ENCODE data around the gene KRTAP10-11. TPM values are rescaled to one million over a fixed set of nuclear protein-coding genes. Genes with fewer than 3 reads are reported as not detected.
"Not testable (repeated sequence)": the region's sequence is repeated elsewhere in the genome, so short reads cannot be mapped to it uniquely, and the experiment has no call there.

The KRTAP10-11 gene
- total RNA-seq, 2 donors from 2014 or later = not detected

DNA sequence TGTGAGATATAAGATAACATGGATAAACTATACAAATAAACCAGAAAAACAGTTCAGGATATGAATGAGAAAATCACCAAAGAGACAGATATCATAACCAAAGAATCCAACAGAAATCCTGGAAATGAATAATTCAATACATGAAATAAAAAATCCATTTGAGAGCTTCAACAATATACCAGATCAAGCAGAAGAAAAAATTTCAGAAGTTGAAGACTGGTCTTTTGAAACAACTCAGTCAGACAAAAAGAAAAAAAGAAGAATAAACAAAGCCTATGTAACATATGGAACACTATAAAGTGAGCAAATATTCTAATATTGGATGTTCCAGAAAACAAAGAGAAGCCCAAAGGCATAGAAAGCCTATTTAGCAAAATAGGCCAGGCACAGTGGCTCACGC lies 25.7 kb downstream of the KRTAP10-11 start:
- DNase-seq (ENCODE audit: low spot score) (no peak), ATAC-seq (no peak)
- no peak overlapping the region for H3K4me3 Mint-ChIP-seq
- peaks cover 4% of the 10 kb centered on the region for H3K9me3 Mint-ChIP-seq
- H3K36me3 Mint-ChIP-seq = peaks cover 16% of the 10 kb centered on the region
- H3K27ac Mint-ChIP-seq = no peak overlapping the region
- H3K27me3 Mint-ChIP-seq = peaks cover 12 to 17% of the 10 kb centered on the region in 2 donors
- H3K4me1 Mint-ChIP-seq (ENCODE audit: low read depth in 2 of 2) = no peaks in the 10 kb centered on the region

DNA sequence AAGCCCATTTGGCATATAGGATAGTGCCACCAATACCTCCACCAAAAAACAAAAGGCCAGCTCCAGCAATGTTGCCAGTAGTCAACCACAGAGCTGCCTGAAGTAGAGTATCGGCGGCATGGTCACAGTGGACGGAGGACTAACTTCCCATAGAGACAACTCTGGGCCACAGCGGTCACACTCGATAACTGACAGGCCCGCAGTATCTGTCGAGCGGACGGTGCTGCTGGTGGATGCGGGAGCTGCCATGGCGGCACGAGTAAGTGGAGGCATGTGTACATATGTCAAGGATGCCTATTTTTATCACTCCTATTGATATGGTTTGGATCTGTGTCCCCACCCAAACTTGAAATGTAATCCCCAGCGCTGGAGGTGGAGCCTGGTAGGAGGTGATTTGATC lies 31.7 kb downstream of the KRTAP10-11 start:
- no peak overlapping the region for H3K4me3 Mint-ChIP-seq
- H3K36me3 Mint-ChIP-seq = peaks cover 3% of the 10 kb centered on the region
- H3K27ac Mint-ChIP-seq = no peak overlapping the region
- H3K27me3 Mint-ChIP-seq = peaks cover 11 to 25% of the 10 kb centered on the region in 2 donors
- H3K4me1 Mint-ChIP-seq (ENCODE audit: low read depth in 2 of 2) = no peaks in the 10 kb centered on the region
- no peak for DNase-seq (ENCODE audit: low spot score)
- H3K9me3 Mint-ChIP-seq = peaks cover 2% of the 10 kb centered on the region
- no peak for ATAC-seq

DNA sequence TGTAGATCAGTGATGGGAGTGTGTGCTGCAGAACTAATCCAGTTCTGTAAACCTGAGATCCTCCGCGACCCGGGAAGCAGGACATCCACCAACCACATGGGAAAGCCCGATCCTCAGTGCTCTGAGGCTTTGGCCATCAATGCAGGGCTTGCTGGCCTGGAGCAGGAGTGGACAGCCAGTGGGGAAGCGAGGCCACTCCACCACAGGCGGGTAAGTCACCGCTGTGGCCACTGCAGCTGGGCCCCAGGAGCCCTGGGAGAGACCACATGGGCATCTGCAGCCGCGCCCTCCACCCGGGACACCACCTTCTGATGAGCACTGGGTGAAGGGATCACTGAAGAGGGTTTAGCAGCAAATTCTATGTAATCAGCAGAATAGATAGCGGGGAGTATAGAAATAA lies 34.9 kb downstream of the KRTAP10-11 start:
- H3K36me3 Mint-ChIP-seq = no peaks in the 10 kb centered on the region
- no peak overlapping the region for H3K4me3 Mint-ChIP-seq
- H3K9me3 Mint-ChIP-seq = no peaks in the 10 kb centered on the region
- no peak overlapping the region for H3K27ac Mint-ChIP-seq
- H3K4me1 Mint-ChIP-seq (ENCODE audit: low read depth in 2 of 2) = peaks cover 5 to 6% of the 10 kb centered on the region in 2 donors
- no peak for DNase-seq (ENCODE audit: low spot score)
- no peak for ATAC-seq
- H3K27me3 Mint-ChIP-seq = peaks cover 23 to 27% of the 10 kb centered on the region in 2 donors

DNA sequence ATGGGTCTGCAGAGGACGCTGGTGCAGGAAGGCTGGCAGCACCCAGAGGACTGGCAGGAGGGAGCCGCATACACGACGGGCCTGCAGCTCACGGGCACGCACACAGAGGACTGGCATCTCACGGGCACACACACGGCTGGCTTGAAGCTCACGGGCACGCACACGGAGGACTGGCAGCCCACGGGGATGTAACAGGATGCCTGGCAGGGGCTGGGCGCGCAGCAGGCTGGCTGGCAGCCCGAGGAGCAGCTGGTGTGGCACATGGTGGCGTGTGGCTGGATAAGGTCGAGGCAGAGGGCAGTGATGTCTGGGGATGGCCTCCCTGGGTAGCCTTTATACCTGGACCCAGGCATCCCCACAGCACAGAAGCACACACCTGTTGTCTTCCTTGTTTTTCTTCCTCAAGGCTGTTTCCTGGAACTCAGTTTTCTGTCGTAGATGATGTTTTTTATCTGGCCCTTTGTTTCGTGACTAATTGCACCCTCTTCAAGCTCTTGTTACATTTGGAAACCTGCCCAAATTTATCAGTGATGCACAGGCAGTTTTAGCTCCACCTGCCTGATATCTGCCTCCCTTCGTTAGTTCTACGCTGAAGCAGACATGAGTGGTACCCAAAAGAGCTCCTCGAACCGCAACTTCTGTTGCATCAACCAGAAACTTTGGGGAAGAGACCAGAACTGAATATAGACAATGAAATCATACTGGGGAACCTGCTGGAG lies 35.8 kb downstream of the KRTAP10-11 start, which contains the start of gene KRTAP12-1:
Gene KRTAP12-1, minus strand, starts transcription at position 303 of the 719 bp plus-strand sequence. Its CDS starts 40 bp downstream, at position 263.
- peaks cover 23 to 28% of the 10 kb centered on the region in 2 donors for H3K27me3 Mint-ChIP-seq
- peaks cover 10 to 12% of the 10 kb centered on the region in 2 donors for H3K4me1 Mint-ChIP-seq (ENCODE audit: low read depth in 2 of 2)
- ATAC-seq (no peak), DNase-seq (ENCODE audit: low spot score) (no peak)
- H3K9me3 Mint-ChIP-seq = no peaks in the 10 kb centered on the region
- H3K4me3 Mint-ChIP-seq = no peak within 1 kb of the TSS
- H3K36me3 Mint-ChIP-seq = no peaks in the 10 kb centered on the region
- H3K27ac Mint-ChIP-seq = no peak within 1 kb of the TSS

DNA sequence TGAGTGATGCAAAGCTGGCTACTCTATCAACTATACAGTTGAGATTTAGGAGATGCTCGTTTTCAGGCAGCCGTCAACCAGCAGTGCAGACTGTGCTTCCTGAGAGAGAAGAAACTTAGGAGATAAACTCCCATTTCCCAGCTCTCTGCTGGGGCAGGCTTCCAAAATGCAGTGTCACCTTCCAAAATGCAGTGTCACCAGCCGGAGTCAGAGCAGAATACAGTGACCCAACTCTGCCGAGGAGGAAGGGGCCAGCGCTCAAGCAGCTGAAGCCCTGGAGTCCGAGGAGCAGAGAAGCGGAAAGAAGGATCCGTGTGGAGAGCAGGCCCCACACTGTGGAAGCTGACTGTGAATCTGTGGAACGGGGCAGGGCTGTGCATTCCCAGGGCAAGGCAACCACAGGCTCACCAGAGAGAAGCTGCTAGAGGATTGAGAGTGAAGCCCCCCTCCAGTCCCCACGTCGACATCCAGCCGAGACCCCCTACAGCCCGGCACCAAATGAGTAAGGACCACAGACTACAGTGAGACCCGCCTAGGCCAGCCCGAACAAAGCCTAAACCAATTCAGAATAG lies 36.5 kb downstream of the KRTAP10-11 start:
- Mint-ChIP-seq H3K27ac (no peak overlapping the region), H3K27me3 (peaks cover 23 to 33% of the 10 kb centered on the region in 2 donors), H3K4me1 (ENCODE audit: low read depth in 2 of 2) (peaks cover 10 to 12% of the 10 kb centered on the region in 2 donors), H3K9me3 (no peaks in the 10 kb centered on the region), H3K36me3 (no peaks in the 10 kb centered on the region), H3K4me3 (no peak overlapping the region)
- DNase-seq (ENCODE audit: low spot score) (no peak), ATAC-seq (no peak)

DNA sequence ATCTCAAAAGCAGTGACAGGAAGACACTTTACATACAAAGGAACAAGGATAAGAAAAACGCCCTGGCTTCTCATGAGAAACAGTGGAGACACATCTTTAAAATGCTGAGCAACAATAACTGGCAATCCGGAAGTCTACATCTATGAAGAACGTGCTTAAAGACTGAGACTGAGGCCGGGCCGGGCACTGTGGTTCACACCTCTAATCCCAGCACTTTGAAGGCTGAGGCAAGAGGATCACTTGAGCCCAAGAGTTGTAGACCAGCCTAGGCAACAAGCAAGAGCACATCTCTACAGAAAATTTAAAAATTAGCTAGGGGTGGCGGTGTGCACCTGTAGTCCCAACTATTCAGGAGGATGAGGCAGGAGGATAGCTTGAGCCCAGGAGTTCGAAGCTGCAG lies 37.9 kb downstream of the KRTAP10-11 start:
- Mint-ChIP-seq H3K9me3 (no peaks in the 10 kb centered on the region), H3K4me3 (no peak overlapping the region), H3K36me3 (no peaks in the 10 kb centered on the region), H3K27ac (peak overlapping the region in 1 of 2 donors; percentile 32), H3K27me3 (peaks cover 23 to 33% of the 10 kb centered on the region in 2 donors), H3K4me1 (ENCODE audit: low read depth in 2 of 2) (peaks cover 10 to 12% of the 10 kb centered on the region in 2 donors)
- ATAC-seq (no peak), DNase-seq (ENCODE audit: low spot score) (no peak)

DNA sequence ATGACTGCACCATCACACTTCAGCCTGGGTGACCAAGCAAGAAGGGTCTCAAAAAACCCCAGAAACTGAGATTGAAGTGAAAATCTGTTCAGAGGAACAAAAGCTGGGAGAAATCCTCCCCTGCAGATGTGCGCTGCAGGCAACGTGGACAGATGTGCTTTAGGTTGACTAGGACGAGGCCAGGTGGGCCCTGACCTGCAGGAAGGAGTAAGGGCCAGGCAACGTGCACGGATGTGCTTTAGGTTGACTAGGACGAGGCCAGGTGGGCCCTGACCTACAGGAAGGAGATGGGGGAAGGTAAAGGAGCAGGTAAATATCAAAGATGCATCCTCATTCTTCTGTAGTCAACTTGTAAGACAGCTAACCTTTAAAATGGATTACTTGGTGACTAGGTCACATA lies 38.3 kb downstream of the KRTAP10-11 start:
- no peak for ATAC-seq
- DNase-seq (ENCODE audit: low spot score) = no peak
- Mint-ChIP-seq H3K27ac (peak overlapping the region in 1 of 2 donors; percentile 32), H3K4me1 (ENCODE audit: low read depth in 2 of 2) (peaks cover 10 to 12% of the 10 kb centered on the region in 2 donors), H3K27me3 (peaks cover 23 to 30% of the 10 kb centered on the region in 2 donors), H3K9me3 (no peaks in the 10 kb centered on the region), H3K4me3 (no peak overlapping the region), H3K36me3 (no peaks in the 10 kb centered on the region)

DNA sequence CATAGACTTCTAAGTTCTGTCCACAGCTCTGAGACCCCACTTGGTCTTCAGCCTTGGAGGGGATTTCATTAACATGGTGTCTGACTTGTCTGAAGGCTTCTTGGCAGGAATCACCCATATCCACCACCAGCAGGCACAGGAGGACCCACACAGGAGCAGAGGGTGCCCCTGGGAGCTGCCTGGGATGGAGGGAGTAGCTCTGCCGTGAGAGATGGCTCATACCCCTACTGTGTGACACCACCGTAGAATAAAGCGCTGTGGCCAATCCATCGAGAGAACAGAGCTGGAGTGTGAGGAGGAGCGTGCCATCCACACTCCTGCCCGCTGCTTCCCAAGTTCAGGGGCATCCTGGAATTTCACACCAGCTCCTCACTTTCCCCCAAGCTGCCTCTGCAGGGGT lies 38.8 kb downstream of the KRTAP10-11 start:
- not testable (repeated sequence) for H3K36me3 Mint-ChIP-seq; H3K4me3 Mint-ChIP-seq; DNase-seq (ENCODE audit: low spot score); H3K27ac Mint-ChIP-seq; ATAC-seq; H3K9me3 Mint-ChIP-seq
- peaks cover 10 to 12% of the 10 kb centered on the region in 2 donors for H3K4me1 Mint-ChIP-seq (ENCODE audit: low read depth in 2 of 2)
- peaks cover 25 to 29% of the 10 kb centered on the region in 2 donors for H3K27me3 Mint-ChIP-seq

DNA sequence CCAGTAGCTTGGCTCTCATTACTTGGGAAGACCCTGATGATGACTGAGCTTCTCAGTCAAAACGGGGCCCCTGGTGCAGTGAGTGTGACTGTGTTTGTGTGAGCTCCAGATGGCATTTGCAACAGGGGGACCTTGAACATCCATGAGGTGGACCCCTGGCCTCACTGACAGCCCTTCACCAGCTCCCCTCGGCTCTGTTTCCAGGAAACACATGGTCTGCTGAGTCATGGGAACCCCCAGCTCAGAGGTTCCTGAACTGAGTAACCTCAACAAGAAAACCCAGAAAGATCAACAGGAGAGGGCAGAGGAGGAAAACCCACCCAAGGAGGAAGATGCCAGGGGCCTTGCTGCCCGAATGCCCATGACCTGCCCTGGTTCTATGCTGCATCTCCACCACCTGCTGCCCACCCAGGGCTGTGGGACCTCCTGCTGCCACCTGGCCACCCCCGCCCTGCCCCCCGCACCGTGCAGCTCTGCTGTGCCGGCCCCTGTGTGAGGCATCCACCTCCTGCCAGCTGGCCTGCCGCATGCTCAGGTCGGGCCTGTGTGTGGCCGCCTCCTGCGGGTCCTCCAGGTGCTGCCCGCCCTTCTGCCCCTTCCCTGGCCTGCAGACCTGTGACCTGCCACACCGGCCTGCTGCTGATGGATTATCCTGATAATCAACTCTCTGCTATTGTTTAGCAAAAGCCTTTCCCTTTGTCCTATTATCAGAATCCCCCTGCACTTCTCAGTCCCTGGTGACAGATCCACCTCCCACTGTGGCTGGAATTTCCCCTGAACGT lies 40.0 kb downstream of the KRTAP10-11 start:
- no peaks in the 10 kb centered on the region for H3K9me3 Mint-ChIP-seq
- H3K4me3 Mint-ChIP-seq = no peak overlapping the region
- DNase-seq (ENCODE audit: low spot score) (no peak), ATAC-seq (peak; percentile 41 to 61)
- H3K4me1 Mint-ChIP-seq (ENCODE audit: low read depth in 2 of 2) = peaks cover 10 to 12% of the 10 kb centered on the region in 2 donors
- no peaks in the 10 kb centered on the region for H3K36me3 Mint-ChIP-seq
- H3K27ac Mint-ChIP-seq = peak overlapping the region in 1 of 2 donors; percentile 61
- H3K27me3 Mint-ChIP-seq = peaks cover 29 to 30% of the 10 kb centered on the region in 2 donors

DNA sequence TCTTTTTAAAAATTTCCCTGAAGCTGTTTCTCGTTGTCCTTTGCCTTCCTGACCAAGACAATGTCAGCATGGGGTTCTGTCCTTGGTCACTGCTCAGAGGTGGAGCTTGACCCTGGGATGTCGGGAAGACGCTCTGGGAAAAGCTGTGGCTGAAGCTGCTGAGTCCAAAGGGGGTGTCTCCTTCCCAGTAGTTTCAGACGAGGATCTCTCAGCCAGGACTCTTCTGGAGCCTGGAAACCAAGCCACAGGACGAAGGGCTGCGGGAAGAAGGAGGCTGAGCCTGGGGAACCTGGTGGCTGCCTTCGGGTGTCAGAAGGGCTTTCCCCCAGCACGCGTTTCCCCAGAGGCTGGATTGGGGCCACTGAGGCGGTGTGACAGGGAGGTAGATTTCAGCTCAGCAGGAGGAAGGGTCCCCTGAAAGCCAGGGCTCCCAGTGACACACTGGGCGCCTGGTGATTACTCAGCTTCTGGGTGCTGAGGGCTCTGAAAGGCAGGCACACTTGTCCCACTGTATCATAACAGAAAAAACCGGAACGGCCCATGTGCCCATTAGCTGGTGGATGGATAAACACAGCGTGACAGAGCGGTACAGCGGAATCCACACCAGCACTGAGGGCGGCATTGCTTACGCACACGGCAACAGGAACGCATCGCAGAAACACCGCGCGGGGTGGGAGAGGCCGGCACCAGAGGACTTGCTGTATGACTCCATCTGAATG lies 40.8 kb downstream of the KRTAP10-11 start:
- Mint-ChIP-seq H3K9me3 (no peaks in the 10 kb centered on the region), H3K4me3 (no peak overlapping the region), H3K27ac (peak overlapping the region in 1 of 2 donors; percentile 61), H3K27me3 (peaks cover 28 to 29% of the 10 kb centered on the region in 2 donors), H3K4me1 (ENCODE audit: low read depth in 2 of 2) (peaks cover 10 to 12% of the 10 kb centered on the region in 2 donors), H3K36me3 (no peaks in the 10 kb centered on the region)
- no peak for DNase-seq (ENCODE audit: low spot score)
- no peak for ATAC-seq

DNA sequence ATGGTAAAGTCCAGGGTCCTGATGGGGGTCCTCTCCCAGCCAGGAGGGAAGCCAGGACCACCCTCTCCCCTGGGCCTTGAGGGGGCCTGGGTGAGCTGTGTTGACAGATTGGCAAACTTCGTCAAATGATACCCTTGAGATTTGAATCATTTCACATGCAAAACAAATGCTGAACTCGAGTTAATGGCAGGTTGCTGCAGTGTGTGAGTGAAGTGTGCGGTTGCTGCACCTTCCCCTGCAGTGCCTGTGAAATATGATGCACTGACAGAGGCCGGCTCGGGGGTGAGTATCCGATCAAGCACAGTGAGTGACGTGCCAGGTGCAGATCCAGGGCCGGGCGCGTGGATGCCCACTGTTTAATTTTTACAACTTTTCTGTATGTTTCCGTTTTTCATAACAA lies 41.5 kb downstream of the KRTAP10-11 start:
- Mint-ChIP-seq H3K4me1 (ENCODE audit: low read depth in 2 of 2) (peaks cover 10 to 12% of the 10 kb centered on the region in 2 donors), H3K36me3 (peaks cover 5% of the 10 kb centered on the region), H3K27me3 (peaks cover 24 to 32% of the 10 kb centered on the region in 2 donors), H3K27ac (peak overlapping the region in 1 of 2 donors; percentile 61), H3K4me3 (no peak overlapping the region), H3K9me3 (no peaks in the 10 kb centered on the region)
- DNase-seq (ENCODE audit: low spot score) (no peak), ATAC-seq (no peak)

DNA sequence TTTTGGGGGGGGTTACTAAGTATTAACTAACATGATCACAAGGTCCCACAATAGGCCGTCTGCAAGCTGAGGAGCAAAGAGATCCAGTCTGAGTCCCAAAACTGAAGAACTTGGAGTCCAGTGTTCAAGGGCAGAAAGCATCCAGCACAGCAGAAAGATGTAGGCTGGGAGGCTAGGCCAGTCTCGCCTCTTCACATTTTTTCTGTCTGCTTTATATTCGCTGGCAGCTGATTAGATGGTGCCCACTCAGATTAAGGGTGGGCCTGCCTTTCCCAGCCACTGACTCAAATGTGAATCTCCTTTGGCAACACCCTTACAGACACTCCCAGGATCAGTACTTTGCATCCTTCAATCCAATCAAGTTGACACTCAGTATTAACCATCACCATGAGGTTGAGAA lies 43.5 kb downstream of the KRTAP10-11 start:
- ATAC-seq; H3K36me3 Mint-ChIP-seq; H3K4me3 Mint-ChIP-seq; H3K27ac Mint-ChIP-seq; DNase-seq (ENCODE audit: low spot score); H3K9me3 Mint-ChIP-seq: not testable (repeated sequence)
- Mint-ChIP-seq H3K27me3 (peaks cover 29% of the 10 kb centered on the region in 2 donors), H3K4me1 (ENCODE audit: low read depth in 2 of 2) (peaks cover 12 to 13% of the 10 kb centered on the region in 2 donors)

DNA sequence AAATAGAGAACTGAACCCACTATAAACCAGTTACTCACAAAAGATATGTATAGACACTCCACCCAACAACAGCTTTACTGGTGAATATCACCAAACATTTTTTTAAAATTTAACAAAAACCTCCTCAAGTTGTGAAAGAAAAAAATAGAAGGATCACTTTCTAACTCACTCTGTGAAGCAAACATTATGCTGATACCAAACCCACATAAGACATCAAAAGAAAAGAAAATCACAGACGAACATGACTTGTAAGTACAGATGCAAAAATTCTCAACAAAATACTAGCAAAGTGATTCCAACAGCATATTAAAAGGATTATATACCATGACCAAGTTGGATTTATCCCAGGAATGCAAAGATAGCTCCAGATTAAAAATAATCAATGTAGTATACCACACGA lies 45.5 kb downstream of the KRTAP10-11 start:
- Mint-ChIP-seq H3K4me1 (ENCODE audit: low read depth in 2 of 2) (peaks cover 1 to 4% of the 10 kb centered on the region in 2 donors), H3K4me3 (no peak overlapping the region), H3K27me3 (peaks cover 31 to 33% of the 10 kb centered on the region in 2 donors), H3K9me3 (no peaks in the 10 kb centered on the region), H3K36me3 (peaks cover 8% of the 10 kb centered on the region), H3K27ac (no peak overlapping the region)
- ATAC-seq = no peak
- no peak for DNase-seq (ENCODE audit: low spot score)

Measured in natural killer cell treated with Interleukin-12 subunit alpha and Interleukin-12 subunit beta and Interleukin-15 and Interleukin-18, amount 100 ng/mL, for 72 hours (primary cell).